Fibroblast of gingiva (primary cell): ENCODE measurements around the gene DMAC2L.
"Not testable (repeated sequence)": the region's sequence is repeated elsewhere in the genome, so short reads cannot be mapped to it uniquely, and the experiment has no call there.

ENCODE experiments used
- DNase-seq: peaks from one replicate; pipeline ENCODE4 v3.0.0-alpha.2; 2011; ENCODE audit warnings: low read depth

DMAC2L gene, protein sequence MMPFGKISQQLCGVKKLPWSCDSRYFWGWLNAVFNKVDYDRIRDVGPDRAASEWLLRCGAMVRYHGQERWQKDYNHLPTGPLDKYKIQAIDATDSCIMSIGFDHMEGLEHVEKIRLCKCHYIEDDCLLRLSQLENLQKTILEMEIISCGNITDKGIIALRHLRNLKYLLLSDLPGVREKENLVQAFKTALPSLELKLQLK

DNA sequence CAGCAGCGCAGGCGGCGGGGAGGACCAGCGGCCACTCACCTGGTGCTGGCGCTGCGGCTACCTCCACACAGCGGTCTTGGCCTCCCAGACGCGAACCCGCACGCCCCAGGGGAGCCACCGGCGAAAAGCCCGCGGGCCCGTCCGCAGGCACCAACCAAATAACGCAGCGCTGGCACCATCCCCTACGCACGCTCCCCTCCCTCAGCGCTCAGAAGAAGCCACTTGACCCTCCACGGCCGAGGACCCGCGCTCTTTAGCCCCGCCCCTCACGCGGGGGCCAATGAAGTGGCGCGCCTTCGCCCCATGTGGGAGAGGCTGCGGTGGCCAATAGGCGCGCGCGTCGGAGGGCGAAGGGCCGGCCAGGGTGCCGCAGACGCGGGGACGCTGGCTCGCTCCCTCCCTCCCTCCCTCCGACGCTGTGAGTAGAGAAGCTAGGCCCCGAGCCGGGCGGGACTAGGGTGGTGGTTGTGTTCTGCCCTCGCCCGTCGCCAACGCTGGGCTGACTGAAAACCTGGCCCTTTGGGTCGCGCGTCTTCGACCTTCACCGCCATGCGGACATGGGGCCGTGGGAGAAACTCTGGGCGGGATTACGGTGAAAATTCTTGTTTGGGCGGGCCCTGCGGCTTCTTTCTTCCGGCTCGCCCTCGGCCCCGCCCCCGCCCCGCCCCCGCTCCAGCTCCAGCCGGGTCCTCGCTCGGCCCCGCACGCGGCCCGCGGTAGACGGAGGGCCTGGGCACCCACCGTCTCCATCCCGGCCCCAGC, at the start of gene DMAC2L, which contains the start of gene L2HGDH:
Gene DMAC2L (plus strand): TSS at position 353 of the 762 bp plus-strand sequence. CDS start 9,164 bp downstream, outside the sequence.
Gene L2HGDH (minus strand): TSS at position 258 of the 762 bp plus-strand sequence. CDS start 79 bp downstream, at position 179.
- DNase-seq, result peak; percentile 87

DNA sequence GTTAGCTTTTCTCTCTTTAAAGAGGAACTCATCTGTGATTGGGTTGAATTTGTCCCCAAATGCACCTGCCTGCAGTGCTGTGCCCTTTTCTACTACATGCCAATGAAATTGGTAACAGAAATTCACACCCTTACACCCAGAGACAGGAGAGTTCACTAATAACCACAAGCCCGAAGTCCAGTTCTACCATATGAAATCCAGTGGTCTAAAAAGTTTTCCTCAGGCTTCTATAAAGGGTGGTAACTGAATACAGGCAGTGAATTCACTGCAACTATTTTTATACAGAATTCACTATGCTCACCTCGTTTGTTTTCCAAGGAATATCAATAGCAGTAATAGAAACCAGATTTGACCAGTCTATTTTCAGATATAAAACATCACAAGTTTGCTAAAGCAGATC, 49.3 kb upstream of the DMAC2L start:
- DNase-seq, result no peak

DNA sequence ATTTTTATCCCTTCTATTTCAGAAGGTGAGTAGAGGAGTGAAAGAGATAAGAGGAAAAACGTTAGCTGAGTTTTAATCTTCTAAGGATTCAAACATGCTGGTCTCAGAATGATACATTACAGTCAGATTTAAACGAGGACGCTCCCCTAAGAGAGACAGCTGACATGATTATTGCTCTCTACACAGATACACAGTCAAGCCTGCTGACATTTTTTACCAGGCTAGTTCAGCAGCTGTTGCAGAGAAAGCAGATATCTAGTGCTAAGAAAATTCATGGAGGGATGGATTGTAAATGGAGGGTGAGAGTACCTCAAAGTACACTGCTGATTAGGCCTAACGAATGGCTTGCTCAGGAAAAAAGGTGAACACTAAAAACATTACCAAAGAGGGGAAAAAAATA, 48.8 kb upstream of the DMAC2L start:
- DNase-seq, result no peak

DNA sequence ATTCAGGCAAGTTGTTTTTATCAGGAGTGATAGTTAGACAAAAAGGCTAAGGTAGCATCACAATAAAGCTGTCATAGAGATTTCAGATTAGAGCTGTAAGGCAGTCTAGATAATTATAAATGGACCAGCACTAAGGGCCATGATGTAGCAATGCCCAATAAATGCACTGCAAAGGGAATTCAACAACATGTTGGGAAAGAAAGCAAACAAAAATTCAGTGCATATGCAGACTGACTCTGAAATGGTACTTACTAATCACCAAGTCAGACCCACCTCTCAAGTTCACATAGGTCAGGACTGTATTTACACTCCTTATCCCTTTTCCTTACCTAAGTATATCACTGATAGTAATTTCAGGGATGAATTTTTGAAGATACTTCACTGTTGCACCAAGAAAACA, 47.1 kb upstream of the DMAC2L start:
- DNase-seq, result no peak

DNA sequence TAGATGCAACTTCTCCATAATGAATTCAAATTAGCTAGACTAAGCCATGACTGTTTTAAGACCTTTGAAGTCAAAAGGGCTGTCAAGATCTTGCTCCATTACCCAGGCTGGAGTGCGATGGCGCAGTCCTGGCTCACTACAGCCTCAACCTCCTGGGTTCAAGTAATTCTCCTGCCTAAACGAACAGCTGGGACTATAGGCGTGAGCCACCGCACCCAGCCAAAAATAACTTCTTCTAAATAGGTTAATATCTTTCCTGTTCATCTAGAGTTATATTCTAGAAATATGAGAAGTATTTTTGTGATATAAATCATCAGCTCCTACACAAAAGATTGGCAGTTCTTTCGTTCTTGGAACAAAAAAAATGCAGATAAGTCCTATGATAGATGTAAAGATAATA, 41.2 kb upstream of the DMAC2L start:
- no peak for DNase-seq

DNA sequence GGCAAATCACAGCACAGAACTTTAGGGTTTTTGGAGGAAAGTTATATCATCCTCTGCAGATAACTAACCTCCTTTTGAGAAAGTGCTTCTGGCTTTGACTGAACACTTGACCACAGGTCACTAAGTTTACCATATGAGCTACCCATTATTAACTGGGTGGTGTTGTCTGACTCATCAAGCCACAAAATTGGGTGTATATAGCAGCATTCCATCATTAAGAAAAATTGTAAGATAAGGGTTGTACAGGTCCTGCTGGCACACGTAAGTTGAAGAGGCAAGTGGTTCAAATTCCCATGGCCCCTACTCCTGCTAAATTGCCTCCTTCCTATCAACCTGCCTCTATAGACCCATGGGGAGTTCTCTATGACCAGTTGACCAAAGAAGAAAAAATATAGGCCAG, 39.6 kb upstream of the DMAC2L start:
- no peak for DNase-seq

DNA sequence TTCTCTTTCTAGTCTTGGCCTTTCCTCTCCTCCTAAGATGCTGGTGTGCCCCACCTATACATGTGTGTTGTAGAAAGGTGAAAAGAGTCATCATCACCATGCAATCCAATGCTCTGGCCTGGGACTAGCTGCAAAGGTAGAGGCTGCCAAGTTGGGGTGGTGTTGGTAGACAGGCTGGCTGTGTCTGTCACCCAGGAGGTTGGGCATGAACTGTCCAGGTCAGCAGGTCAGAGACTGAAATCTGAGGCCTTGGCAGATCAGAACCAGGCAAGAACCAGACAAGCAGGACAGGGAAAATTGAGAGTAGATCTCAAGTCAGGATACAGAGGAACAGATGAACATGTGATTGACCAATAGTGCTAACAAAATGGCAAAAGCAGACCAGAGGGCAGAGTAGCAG, 26.3 kb upstream of the DMAC2L start:
- no peak for DNase-seq

DNA sequence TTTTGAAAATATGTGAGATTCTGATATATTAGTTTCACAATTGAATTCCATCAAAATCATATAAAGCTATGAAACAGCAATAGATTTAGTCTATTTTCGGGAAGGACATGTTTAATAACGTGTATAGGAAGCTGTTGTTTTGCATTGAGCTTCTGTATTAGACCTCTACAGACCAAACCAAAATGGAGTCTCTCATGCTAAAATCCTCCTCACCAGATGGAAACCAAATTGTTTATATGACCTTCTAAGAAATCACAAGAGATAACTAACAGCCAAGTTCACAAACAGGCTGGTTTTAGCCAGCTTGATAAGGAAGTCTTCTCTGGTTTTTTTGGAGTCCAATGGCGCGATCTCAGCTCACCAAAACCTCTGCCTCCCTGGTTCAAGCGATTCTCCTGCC, 24.0 kb upstream of the DMAC2L start:
- DNase-seq, result no peak

DNA sequence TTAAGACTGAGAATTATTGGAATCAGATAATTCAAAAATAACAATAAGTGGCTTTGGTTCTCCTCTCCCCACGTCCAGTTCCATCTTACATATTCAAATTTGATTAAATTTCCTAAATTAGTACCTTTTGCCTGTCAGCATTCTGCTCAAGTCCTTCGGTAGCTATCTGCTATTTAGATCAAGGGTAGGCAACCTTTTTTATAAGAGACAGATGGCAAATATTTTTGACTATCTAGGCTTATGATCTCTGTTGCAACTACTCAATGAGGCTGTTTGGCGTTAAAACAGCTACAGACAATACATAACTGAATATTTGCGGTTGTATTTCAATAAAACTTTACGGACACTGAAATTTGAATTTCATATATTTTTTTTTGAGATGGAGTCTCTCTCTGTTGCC, 21.8 kb upstream of the DMAC2L start:
- no peak for DNase-seq

DNA sequence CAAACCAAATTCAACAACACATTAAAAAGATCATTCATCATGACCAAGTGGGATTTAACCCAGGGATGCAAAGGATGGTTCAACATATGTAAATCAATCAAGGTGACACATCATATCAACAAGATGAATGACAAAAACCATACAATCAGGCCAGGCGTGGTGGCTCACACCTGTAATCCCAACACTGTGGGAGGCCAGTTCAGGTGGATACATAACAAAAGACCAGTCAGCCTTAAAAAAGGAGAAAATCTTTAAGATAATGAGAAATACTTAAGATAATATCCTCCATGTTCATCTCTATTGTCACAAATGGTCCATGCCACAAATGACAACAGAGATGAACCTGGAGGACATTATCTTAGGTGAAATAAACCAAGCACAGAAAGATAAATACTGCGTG, 12.5 kb upstream of the DMAC2L start:
- no peak for DNase-seq

DNA sequence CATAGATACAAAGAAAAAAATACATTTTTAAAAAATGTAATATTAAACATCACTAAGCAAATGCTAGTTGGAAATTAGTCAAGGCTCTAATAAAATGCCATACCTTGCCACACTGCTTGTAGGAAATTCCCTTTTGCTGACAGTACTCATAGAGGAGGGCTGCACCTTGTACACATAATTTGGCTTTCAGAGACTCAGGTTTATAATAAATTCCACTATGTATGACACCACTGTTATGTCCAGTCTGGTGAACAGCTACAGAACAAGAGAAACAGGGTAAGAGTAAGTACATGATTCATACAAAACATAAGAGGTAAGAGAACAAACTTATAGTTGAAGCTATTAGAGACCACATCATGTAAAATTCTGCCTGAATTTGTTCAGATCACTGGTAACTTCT, 10.2 kb upstream of the DMAC2L start:
- no peak for DNase-seq

DNA sequence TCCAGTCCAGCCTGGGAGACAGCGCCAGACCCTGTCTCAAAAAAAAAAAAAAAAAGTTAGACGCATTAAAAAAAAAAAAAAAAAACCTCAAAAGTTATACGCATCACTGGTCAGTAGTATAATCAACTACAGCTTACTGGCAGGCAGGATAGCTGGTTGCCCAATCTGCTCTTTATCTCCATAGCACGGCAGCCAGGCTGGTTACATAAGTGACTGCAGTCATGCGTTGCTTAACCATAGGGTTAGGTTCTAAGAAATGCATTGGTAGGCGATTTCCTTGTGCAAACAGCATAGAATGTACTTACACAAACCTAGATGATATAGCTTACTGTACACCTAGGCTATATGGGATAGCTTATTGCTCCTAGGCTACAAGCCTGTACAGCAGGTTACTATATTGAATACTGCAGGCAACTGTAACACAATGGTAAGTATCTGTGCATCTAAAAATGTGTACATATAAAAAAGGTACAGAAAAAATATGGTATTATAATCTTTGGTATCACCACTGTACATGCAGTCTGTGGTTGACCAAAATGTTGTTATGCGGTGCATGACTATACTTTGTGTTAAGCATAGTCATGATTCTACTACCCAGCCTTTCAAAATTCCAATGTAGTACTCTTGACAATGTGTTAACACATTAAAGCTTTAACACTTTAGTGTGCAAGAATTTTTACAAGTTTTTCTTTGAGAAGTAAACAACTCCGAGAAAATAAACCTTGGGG, 8.2 kb upstream of the DMAC2L start:
- DNase-seq, result peak; percentile 93

DNA sequence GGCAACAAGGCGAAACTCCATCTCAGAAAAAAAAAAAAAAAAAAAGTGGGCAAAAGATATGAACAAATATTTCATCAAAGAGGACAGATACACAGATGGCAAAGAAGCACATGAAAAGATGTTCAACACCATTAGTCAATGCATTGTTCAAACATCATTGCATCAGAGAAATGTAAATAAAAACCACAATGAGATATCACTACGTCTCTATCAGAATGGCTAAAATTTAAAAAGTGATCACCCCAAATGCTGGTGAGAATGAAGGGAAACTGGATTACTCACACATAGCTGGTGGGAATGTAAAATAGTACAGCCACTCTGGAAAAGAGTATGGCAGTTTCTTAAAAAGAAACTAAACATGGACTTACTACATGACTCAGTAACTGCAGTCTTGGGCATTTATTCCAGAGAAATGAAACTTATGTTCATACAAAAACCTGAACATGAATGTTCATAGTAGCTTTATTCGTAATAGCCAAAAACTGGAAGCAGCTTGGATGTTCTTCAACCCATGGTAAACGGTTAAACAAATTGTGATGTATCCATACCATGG, 3.7 kb upstream of the DMAC2L start:
- DNase-seq, result no peak

DNA sequence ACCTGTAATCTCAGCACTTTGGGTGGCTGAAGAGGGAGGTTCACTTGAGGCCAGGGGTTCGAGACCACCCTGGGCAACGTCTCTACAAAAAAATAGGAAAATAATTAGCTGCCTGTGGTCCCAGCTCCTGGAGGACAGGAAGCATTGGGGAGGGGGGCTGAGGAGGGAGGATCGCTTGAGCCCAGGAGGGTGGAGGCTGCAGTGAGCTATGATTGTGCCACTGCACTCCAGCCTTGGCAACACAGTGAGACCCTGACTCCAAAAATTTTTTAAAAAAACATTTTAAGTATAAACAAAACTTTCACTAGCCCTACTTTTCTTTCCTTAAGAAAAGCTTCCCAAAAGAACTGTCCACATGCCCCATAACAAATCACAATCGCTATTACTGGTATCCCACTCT, 1.7 kb upstream of the DMAC2L start:
- DNase-seq, result no peak

DNA sequence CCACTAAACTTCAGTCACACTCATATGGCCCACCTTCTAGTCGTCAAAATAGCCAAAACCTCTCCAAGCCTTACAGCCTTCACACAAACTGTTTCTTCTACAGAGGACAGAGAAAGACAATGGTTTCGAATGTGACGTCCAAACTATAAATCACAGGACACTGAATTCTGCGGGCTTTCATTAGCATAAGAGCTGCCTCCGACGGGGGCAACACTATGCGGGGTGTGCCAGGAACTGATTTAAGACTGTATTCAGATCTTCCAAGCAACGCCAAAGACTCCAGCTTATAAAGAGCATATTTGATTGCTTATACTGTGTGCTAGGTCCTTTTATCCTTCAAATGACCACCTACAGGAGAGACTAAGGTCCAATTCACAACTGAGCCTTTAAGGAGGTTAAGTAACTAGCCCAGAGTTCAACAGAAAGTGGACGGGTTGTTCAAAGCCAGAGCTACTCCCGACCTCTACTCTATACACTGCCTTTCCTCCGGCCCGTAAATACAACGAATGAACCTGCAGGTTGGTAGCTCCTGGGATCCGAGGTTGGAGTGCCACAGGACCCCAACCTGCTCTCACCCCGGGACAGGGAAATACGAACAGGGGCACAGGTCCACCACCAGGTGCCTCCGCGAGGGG, 670 bp upstream of the DMAC2L start:
- peak; percentile 1 for DNase-seq

DNA sequence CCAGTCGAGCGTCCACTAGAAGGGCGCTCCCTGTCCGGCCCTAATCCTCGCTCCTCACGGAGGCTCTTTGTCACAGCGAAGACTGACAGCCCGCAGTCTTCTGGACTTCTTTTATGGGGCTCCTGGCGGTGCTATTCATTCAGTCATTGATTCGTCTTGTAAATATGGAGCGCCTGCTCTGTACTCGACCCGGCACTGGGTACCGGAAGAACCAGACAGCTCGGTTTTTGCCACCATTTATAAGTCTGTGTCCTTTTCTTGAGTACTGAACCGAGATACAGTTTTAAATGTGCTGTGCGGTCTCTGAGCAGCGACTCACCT, 570 bp downstream of the DMAC2L start:
- DNase-seq, result no peak

DNA sequence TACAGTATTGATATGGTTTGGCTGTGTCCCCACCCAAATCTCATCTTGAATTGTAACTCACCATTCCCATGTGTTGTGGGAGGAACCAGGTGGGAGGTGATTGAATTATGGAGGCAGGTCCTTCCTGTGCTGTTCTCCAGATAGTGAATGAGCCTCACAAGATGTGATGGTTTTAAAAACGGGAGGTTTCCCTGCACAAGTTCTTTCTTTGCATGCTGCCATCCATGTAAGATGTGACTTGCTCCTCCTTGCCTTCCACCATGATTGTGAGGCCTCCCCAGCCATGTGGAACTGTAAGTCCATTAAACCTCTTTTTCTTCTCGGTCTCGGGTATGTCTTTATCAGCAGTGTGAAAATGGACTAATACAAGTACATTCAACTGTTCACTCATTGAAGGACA, 2.0 kb downstream of the DMAC2L start:
- DNase-seq, result not testable (repeated sequence)

DNA sequence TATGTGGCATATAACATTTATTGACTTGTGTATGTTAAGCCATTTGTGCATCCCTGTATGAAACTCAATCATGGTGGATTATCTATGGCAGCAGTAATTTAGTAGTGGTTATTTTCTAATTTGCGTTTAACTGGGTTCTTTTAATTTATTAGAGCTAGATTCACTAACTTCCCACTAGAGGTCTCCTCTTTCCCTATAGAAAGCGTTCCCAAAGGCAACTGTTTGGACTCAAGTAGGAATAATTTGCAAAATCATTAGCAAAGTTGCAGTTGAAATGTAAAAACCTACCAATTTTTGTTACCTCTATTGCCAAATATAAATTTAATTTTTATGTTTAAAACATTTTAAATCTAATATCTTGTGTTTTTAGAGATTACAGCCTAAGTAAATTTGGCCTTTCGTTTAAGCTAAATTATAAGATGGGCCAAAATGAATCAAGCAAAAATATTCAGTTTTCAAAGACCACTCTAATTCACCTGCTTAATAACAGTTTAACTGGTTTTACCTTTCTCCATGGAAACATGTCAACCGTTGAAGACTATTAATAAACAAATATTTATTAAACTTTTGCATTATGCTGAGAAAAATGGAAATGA, 6.0 kb downstream of the DMAC2L start:
- peak; percentile 48 for DNase-seq

DNA sequence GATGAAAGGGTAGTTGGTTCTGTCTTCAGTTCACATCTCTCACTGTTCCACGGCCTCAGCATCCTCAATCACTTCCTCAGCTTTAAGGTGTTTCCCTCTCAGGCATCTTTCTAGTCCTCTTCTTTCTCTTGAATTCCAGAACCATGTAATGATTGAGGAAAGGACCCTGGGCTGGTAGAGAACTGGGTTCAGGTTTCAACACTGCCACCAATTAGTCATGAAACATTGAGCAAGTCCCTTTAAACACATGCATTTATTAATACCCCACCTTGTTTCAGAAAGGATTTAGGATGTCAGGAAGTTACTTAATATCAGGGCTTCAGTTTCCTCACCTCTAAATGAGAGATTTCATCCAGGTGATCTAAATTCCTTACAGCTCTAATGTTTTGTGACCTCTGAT, 7.2 kb downstream of the DMAC2L start:
- peak; percentile 46 for DNase-seq

DNA sequence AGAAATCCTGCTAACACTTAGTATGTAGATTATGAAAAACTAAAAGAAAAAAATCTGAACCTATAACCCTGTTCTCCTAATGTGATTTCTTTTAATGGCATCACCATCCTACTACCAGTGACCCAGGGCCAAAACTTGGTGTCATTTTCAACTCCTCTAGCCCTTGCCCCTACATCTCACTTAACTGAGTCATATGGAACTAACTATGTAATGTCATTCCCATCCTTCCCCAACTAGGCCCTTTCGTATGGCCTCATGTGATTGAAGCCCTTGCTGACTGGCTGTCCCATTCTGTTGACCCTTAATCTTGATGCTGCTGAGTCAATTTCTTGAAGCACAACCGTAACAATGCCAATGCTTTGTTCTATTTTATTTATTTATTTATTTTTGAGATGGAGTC, 7.6 kb downstream of the DMAC2L start:
- no peak for DNase-seq

DNA sequence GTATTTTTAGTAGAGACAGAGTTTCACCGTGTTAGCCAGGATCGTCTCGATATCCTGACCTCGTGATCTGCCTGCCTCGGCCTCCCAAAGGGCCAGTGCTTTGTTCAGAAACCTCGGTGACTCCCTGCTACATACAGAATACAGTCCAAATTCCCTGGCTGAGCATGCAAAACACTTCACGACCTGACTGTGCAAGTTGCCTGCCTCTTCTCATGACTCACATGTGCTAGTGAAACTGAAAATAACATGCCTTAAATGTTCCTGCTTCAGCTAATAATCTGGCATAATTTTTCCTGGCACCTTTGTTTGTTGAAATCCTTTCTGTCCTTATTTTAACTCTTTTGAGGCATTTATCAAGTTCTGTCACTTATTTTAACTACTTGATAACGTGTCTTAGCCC, 8.2 kb downstream of the DMAC2L start:
- peak; percentile 56 for DNase-seq
